ENCODE data around the gene NEK11. TPM values are rescaled to one million over a fixed set of nuclear protein-coding genes. Genes with fewer than 3 reads are reported as not detected.
A peak's percentile ranks its signal among the peaks of the same experiment; 100 is the strongest.
"Not testable (repeated sequence)": the region's sequence is repeated elsewhere in the genome, so short reads cannot be mapped to it uniquely, and the experiment has no call there.

NEK11 gene
- total RNA-seq, 1 donor from 2014 or later = 6.1 TPM

GRCh38 chr3:131284302-131284701 is 257.6 kb downstream of the NEK11 start:
- no peak for DNase-seq (ENCODE audit: low read depth)

GRCh38 chr3:131285456-131285855 is 258.8 kb downstream of the NEK11 start:
- DNase-seq (ENCODE audit: low read depth) = no peak

- DNase-seq (ENCODE audit: low read depth) = no peak
Measured at GRCh38 chr3:131299836-131300235, 273.2 kb downstream of the NEK11 start.

GRCh38 chr3:131303848-131304247 is 277.2 kb downstream of the NEK11 start:
- DNase-seq (ENCODE audit: low read depth) = no peak

GRCh38 chr3:131304890-131305289 is 278.2 kb downstream of the NEK11 start:
- no peak for DNase-seq (ENCODE audit: low read depth)

GRCh38 chr3:131306242-131306641 is 279.6 kb downstream of the NEK11 start:
- DNase-seq (ENCODE audit: low read depth) = no peak

- DNase-seq (ENCODE audit: low read depth) = no peak
Measured at GRCh38 chr3:131314318-131314717, 287.6 kb downstream of the NEK11 start.

GRCh38 chr3:131315162-131315561 is 288.5 kb downstream of the NEK11 start:
- DNase-seq (ENCODE audit: low read depth) = no peak

GRCh38 chr3:131317667-131318066 is 291.0 kb downstream of the NEK11 start:
- no peak for DNase-seq (ENCODE audit: low read depth)

- DNase-seq (ENCODE audit: low read depth) = peak; percentile 6
Measured at GRCh38 chr3:131323014-131323413, 296.3 kb downstream of the NEK11 start.

GRCh38 chr3:131323792-131324191 is 297.1 kb downstream of the NEK11 start:
- no peak for DNase-seq (ENCODE audit: low read depth)

GRCh38 chr3:131324923-131325322 is 298.2 kb downstream of the NEK11 start:
- no peak for DNase-seq (ENCODE audit: low read depth)

- peak; percentile 13 for DNase-seq (ENCODE audit: low read depth)
Measured at GRCh38 chr3:131326307-131326706, 299.6 kb downstream of the NEK11 start.

- no peak for DNase-seq (ENCODE audit: low read depth)
Measured at GRCh38 chr3:131328721-131329120, 302.0 kb downstream of the NEK11 start.

- no peak for DNase-seq (ENCODE audit: low read depth)
Measured at GRCh38 chr3:131329774-131330173, 303.1 kb downstream of the NEK11 start.

GRCh38 chr3:131331456-131332085 is 304.9 kb downstream of the NEK11 start:
- not testable (repeated sequence) for DNase-seq (ENCODE audit: low read depth)

GRCh38 chr3:131338948-131339640 is 312.4 kb downstream of the NEK11 start:
- no peak for DNase-seq (ENCODE audit: low read depth)

GRCh38 chr3:131341761-131342160 is 315.1 kb downstream of the NEK11 start:
- no peak for DNase-seq (ENCODE audit: low read depth)

GRCh38 chr3:131348911-131349310 is 322.2 kb downstream of the NEK11 start:
- DNase-seq (ENCODE audit: low read depth) = no peak

GRCh38 chr3:131349454-131349853 is 322.8 kb downstream of the NEK11 start:
- DNase-seq (ENCODE audit: low read depth) = no peak

- peak; percentile 36 for DNase-seq (ENCODE audit: low read depth)
Measured at GRCh38 chr3:131349946-131350347, 323.3 kb downstream of the NEK11 start.

GRCh38 chr3:131350506-131350905 is 323.8 kb downstream of the NEK11 start:
- DNase-seq (ENCODE audit: low read depth) = no peak
